Tibial nerve (tissue), 4 donors: ENCODE results near the gene DAP3. TPM values are rescaled to one million over a fixed set of nuclear protein-coding genes. Genes with fewer than 3 reads are reported as not detected.

Experiments
- DNase-seq, 2 donors: peaks; one replicate each; pipeline ENCODE4 v3.0.0-alpha.2; 2019; ENCODE audit warnings: low spot score in 2 of 2
- H3K27ac ChIP-seq, 4 donors: fragments of 200-600 bp; sonication (generic) in 3 of 4; one replicate each; pipeline ENCODE4 v1.5.1; 2017 to 2019; ENCODE audit warnings: mild to moderate bottlenecking in 1 of 4
- H3K27me3 ChIP-seq, 2 donors: fragments of 200-600 bp; sonication (generic) in 1 of 2; one replicate each; pipeline versions ENCODE4 v1.5.1 to v1.6.0; 2017 to 2019
- H3K36me3 ChIP-seq, 3 donors: fragments of 200-600 bp; sonication (generic); one replicate each; pipeline ENCODE4 v1.5.1; 2018 to 2019
- H3K4me1 ChIP-seq, 4 donors: fragments of 200-600 bp; sonication (generic) in 3 of 4; one replicate each; pipeline ENCODE4 v1.5.1; 2017 to 2019
- H3K4me3 ChIP-seq, 4 donors: fragments of 200-600 bp; sonication (generic) in 3 of 4; one replicate each; pipeline ENCODE4 v1.5.1; 2017 to 2019; ENCODE audit warnings: mild to moderate bottlenecking in 1 of 4, moderate library complexity in 1 of 4
- H3K9me3 ChIP-seq, 4 donors: fragments of 200-600 bp; sonication (generic) in 3 of 4; one replicate each; pipeline ENCODE4 v1.5.1; 2017 to 2019
- CTCF ChIP-seq, 5 experiments: fragments of 200-600 bp in 3 of 5; fragments of 450-650 bp in 2 of 5; sonication (generic) in 3 of 5; IDR thresholded peaks; one replicate each; pipeline ENCODE4 v1.5.1; 2016 to 2019; ENCODE audit warnings: antibody characterized with exemption in 5 of 5, mild to moderate bottlenecking in 3 of 5, moderate library complexity in 2 of 5
- EP300 ChIP-seq, 2 donors: sonication (generic); formaldehyde crosslinking; IDR thresholded peaks; one replicate each; pipeline ENCODE4 v1.6.1; 2017; ENCODE audit warnings: antibody characterized with exemption in 2 of 2, mild to moderate bottlenecking in 1 of 2
- POLR2A ChIP-seq, 2 donors: fragments of 450-650 bp; IDR thresholded peaks; one replicate each; pipeline ENCODE4 v1.6.1; 2017; ENCODE audit warnings: antibody characterized with exemption in 2 of 2, mild to moderate bottlenecking in 2 of 2, moderate library complexity in 2 of 2
- WGBS, 2 donors: methylation state at CpG; one replicate each; pipeline ENCODE4 v1.1.5; 2018; 5-methylcytosine and 5-hydroxymethylcytosine counted together
- total RNA-seq, 4 donors: library from RNA; depleted of rRNA; stranded (reverse); fragments of >200 nt; gene quantifications; one replicate each; pipeline ENCODE4 v1.1.0, GENCODE V29; 2016

DAP3 gene
- total RNA-seq, 4 donors from 2014 or later, result 101 to 159 (median 138) TPM

- H3K4me3 ChIP-seq, result no peak overlapping the region
- peaks cover 0 to 92% (median 17%) of the 10 kb centered on the region in 3 donors for H3K36me3 ChIP-seq
- no peak for DNase-seq
- TF ChIP-seq EP300 (IDR thresholded peaks at IDR 0.05), result no peak
- no peak for TF ChIP-seq CTCF (IDR thresholded peaks at IDR 0.05)
- no peak for TF ChIP-seq POLR2A (IDR thresholded peaks at IDR 0.05)
- no peak overlapping the region for H3K27ac ChIP-seq
- no peaks in the 10 kb centered on the region for H3K27me3 ChIP-seq
- 79 to 81% methylated on average over 4 of the region's 4 CpGs for WGBS, 2 donors
- no peaks in the 10 kb centered on the region for H3K4me1 ChIP-seq
- H3K9me3 ChIP-seq, result no peaks in the 10 kb centered on the region
Observed at GRCh38 chr1:155776414-155776813, 87.5 kb downstream of the DAP3 start.

- no peaks in the 10 kb centered on the region for H3K4me1 ChIP-seq
- no peaks in the 10 kb centered on the region for H3K27me3 ChIP-seq
- peaks cover 0 to 92% (median 15%) of the 10 kb centered on the region in 3 donors for H3K36me3 ChIP-seq
- H3K4me3 ChIP-seq, result no peak overlapping the region
- WGBS, 2 donors, result 65 to 82% methylated on average over 3 of the region's 3 CpGs
- TF ChIP-seq CTCF (IDR thresholded peaks at IDR 0.05) (no peak), POLR2A (IDR thresholded peaks at IDR 0.05) (no peak), EP300 (IDR thresholded peaks at IDR 0.05) (no peak)
- DNase-seq, result no peak
- H3K9me3 ChIP-seq, result no peaks in the 10 kb centered on the region
- no peak overlapping the region for H3K27ac ChIP-seq
Observed at GRCh38 chr1:155777582-155777981, 88.7 kb downstream of the DAP3 start.

Other genes with a start within 250 kb of the DAP3 start
- 10 to 100 TPM; 73.7 to 99.6 (median 85.9) TPM for gene ASH1L, start 126.3 kb upstream of the DAP3 start, total RNA-seq
- gene MSTO1, start 78.9 kb upstream of the DAP3 start, total RNA-seq, result 10 to 100 TPM; 16.4 to 41.4 (median 20.9) TPM
- 100 to 1,000 TPM; 170 to 253 (median 196) TPM for gene YY1AP1, start 317 bp upstream of the DAP3 start, total RNA-seq
- gene GON4L, start 168.1 kb downstream of the DAP3 start, total RNA-seq, result 10 to 100 TPM; 53.3 to 88.2 (median 66.2) TPM
- 10 to 100 TPM; 29.2 to 54.2 (median 38.1) TPM for gene SYT11, start 170.5 kb downstream of the DAP3 start, total RNA-seq
- 10 to 100 TPM; 18.8 to 23.3 (median 20.7) TPM for gene RIT1, start 222.3 kb downstream of the DAP3 start, total RNA-seq
- gene KHDC4, start 245.3 kb downstream of the DAP3 start, total RNA-seq, result 10 to 100 TPM; 46.8 to 82.8 (median 67.7) TPM